ENCODE results near the gene TRABD.

DNA sequence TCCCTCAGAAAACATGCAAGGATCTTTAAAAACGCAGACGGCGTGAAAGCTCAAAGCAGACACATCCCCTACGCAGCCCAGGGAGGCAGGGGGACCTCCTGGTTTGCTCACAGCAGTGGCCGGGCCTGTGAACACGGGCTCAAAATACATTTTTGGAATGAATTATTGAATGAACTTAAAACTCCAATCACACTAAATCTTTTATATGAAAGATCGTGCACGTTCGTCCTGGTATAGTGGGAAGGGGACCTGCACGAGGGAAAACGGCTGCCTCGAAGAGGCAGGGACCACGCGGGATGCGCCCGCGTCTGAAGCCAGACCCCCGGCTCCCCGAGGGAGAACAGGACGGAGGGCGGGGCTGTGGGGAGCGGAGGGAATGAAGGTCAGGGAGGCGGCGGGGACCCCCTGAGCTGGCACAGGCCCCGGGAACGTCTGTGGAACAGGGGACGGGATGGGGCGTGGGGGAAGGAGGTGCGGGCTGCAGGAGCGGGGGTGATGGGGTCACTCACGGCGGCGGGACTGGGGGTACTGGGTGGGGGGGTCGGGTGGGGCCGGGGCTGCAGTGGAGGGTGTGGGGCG lies 16.4 kb upstream of the TRABD start:
- TF ChIP-seq SP1 (IDR thresholded peaks at IDR 0.05) (no peak), BHLHE40 (IDR thresholded peaks at IDR 0.05; ENCODE audit: borderline replicate concordance) (no peak), HDGF (IDR thresholded peaks at IDR 0.05; ENCODE audit: borderline replicate concordance) (no peak), FOXK2 (IDR thresholded peaks at IDR 0.05) (no peak), SUZ12 (IDR thresholded peaks at IDR 0.05) (no peak), ARNT (IDR thresholded peaks at IDR 0.05) (no peak), NFRKB (IDR thresholded peaks at IDR 0.05) (no peak), ELF4 (IDR thresholded peaks at IDR 0.05) (no peak), FOXM1 (IDR thresholded peaks at IDR 0.05; ENCODE audit: borderline replicate concordance) (no peak), LEF1 (IDR thresholded peaks at IDR 0.05; ENCODE audit: borderline replicate concordance) (no peak), CTBP1 (IDR thresholded peaks at IDR 0.05; ENCODE audit: borderline replicate concordance) (no peak), FOXA1 (IDR thresholded peaks at IDR 0.05) (no peak)
- TF ChIP-seq, protein P1, sequence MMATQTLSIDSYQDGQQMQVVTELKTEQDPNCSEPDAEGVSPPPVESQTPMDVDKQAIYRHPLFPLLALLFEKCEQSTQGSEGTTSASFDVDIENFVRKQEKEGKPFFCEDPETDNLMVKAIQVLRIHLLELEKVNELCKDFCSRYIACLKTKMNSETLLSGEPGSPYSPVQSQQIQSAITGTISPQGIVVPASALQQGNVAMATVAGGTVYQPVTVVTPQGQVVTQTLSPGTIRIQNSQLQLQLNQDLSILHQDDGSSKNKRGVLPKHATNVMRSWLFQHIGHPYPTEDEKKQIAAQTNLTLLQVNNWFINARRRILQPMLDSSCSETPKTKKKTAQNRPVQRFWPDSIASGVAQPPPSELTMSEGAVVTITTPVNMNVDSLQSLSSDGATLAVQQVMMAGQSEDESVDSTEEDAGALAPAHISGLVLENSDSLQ (IDR thresholded peaks at IDR 0.05): no peak
